Right hindlimb (tissue), 1 donor: Measurements from ENCODE around the gene PRKN.
"Not testable (repeated sequence)": the region's sequence is repeated elsewhere in the genome, so short reads cannot be mapped to it uniquely, and the experiment has no call there.

Experiments
- DNase-seq: peaks from one replicate; pipeline ENCODE4 v3.0.0-alpha.2; 2018

Gene PRKN

GRCh38 chr6:161359618-161359945 is 1368.0 kb downstream of the PRKN start:
- no peak for DNase-seq

DNA sequence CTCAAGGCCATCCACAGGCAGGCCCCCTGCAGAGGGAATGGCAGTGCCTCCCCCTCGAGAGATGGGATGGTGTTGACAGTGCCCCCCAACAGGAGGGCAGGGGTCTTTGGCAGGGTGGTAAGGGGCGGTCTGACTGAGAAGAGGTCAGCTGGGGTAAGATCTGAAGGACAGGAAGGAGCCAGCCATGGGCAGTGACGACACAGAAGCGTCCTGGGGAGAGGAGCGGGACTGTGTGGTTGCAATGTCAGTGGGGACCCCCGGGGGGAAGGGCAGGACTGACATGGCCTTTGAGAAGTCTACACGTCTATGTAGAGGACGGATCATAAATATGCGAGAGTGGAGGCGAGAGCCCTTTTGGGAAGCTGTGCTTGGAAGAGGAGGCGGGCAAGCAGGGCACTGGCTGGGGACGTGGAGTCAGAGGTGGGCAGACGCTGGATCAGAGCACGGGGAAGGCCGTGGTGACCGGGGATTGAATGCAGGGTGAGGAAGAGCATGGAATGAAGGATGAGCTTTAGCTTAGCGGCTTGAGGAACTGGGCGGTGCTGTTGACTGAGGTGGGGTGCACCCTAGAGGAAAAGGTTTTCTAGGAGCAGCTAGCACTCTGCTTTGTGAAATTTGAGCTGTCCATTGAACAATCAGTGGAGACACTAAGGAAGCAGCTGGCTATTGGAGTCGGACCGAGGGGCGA is 1371.3 kb downstream of the PRKN start:
- no peak for DNase-seq

DNA sequence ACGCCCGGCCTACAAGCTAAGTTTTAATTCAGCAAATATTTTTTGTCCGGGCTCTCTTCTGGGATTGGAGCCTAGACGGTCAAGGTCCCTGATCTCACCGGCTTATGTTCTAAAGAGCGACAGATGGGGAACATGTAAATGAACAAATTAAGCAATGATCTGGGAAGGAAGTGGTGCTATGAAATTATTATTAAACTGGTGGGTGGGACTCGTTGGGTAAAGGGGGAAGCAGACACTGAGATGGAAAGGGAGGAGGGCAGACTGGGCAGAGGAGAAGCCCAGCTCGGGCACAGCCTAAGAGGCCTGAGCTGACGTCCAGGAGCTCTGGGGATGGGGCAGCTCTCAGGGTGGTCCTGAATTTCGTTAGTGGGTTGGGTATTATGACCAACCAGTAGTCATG is 1371.9 kb downstream of the PRKN start:
- DNase-seq = no peak

GRCh38 chr6:161354956-161355355 is 1372.6 kb downstream of the PRKN start:
- DNase-seq = no peak

DNA sequence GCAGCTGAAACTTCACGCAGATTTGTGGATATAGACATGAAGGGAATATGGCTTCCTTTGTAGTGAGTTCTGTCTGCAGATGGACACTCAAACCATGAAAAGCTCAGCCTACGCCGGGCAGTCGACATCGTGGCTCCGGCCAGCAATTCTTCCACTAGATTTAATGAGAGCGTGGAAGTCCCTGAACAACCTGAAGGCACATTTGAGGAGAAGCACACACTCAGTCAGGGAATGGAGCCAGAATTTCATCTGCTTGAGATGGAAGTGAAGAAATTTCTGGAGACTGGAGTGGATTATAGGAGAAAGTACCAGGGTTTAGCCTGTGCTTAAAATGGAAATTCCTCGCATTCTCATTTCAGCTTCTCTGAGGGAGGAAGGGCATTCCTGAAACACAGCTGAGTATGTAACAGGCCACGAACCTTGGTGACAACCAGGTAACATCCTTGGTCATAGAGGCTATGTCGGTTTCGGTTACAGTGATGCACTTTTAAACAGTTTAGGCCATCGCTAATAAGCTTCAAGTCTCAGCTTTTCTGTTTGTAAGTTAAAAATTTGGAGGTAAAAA is 1373.2 kb downstream of the PRKN start:
- no peak for DNase-seq

DNA sequence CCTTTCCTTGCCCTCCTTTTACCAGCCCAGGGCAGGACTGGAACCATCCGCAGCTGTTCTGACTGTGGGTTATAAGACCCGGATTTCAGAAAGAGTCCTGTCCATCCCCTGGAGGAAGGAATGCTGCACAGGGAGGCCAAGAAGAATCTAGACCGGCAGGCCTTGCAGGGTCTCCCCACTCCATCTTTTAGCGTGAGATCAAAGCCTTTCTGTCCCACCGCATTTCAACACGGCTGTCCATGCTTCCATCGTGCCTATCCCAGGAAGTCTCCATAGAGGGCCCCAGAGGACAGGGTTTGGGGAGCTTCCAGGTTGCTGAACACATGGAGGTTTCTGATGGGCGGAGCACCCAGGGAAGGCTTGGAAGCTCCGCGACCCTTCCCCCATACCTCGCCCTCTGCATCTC is 1374.4 kb downstream of the PRKN start:
- DNase-seq = no peak

DNA sequence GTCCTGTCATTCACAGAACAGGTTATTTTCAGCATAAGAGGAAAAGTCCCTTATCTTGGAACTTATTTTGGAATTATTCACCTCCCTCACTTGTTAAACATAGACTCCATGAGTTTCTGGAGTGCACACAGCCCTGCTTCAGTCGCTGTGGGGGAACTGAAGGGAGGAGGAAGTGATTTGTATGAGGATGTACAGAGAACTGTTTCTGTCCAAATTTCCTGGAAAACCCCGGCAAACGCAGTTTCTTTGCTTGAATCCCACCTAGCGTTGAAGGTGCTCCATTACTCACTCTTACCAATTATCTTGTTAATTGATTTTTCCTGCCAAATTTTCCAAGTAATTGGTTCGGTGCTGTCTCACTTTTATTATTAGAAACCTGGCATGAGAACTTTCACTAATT is 1375.7 kb downstream of the PRKN start:
- DNase-seq = no peak

GRCh38 chr6:161349886-161350285 is 1377.7 kb downstream of the PRKN start:
- DNase-seq = no peak

GRCh38 chr6:161348628-161348994 is 1379.0 kb downstream of the PRKN start:
- no peak for DNase-seq

DNA sequence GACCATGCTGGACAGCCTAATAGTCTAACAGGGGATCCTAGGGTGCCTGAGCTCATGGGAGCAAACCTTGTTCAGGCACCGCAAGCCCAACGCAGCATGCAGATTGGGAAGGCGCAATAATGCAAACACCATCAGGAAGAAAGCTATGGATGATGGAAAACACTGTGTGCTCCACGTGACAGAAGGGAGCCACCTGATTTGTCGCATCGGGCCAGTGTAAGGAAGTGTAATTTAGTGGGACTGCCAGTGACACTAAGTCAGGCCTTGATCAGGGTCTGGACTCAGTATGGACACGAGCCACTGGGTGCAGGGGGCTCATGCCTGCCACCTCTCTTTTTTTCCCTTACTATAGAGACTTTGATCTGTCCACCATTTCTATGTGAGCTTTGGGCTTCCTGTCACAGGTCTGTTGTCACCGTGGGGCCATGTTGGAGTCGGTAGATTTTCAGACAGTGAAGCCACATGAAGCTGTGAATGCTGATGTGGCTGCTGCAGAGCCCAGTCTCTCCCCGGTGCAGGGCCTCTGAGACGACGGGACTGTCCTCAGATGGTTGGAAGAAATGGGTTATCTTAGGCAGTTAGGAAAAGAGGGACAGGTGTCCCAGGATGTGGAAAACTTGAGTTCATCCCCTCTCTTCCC is 1379.5 kb downstream of the PRKN start:
- no peak for DNase-seq

DNA sequence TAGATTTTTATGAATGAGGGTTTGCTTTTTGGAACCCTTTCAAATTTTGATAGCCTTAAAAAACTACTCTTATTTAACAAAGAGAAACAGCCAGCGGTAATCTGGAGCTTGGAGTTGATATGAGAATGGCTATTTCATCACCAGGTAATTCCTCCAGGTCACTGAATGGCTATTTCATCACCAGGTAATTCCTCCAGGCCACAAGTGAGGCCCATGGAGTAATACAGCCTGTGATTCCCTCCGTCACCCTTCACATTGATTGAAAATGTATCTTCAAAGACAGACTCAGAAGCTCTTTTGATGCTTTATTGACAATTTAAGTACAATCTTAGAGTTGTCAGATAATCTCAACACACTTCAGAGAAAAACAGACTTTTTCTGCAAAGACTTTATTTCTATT is 1380.4 kb downstream of the PRKN start:
- DNase-seq = no peak

DNA sequence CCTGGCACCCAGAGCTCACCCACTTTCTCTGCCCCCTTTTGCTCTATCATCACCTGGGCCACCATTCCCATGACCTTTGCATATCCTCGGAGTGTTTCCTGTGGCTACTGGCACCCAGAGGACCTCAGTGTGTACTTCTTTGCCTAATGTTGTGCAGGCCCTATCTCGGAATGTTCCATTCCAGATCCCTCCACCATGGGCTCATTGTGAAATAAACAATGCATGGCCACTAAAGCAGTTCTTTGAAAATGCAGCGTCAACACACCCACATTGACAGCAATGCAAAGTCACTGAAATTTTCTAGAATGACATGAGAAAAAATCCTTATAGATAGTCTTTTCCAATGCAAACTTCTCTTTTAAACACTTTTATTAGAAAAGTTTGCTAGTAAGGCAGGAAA is 1380.8 kb downstream of the PRKN start:
- DNase-seq = no peak

- no peak for DNase-seq
These were observed 1382.9 kb downstream of the PRKN start for GRCh38 chr6:161344626-161345025.

DNA sequence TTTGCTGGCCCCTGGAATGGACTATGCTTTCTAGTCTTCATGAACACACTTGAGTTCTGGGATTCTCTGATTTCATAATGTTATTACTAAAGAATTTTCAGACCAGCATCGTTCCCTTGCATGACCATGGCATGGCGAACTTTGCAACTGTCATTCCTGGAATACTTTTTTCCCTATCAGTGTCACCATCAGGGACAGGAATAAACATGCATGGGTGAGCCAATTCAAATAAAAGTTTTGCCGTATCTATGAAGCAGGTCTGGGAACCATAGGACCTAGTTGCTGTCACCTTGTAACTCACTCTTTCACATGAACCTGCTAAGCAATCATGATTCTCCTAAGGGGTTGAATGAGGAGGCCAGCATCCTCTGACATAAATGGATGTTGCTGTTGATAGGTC is 1385.5 kb downstream of the PRKN start:
- no peak for DNase-seq

DNA sequence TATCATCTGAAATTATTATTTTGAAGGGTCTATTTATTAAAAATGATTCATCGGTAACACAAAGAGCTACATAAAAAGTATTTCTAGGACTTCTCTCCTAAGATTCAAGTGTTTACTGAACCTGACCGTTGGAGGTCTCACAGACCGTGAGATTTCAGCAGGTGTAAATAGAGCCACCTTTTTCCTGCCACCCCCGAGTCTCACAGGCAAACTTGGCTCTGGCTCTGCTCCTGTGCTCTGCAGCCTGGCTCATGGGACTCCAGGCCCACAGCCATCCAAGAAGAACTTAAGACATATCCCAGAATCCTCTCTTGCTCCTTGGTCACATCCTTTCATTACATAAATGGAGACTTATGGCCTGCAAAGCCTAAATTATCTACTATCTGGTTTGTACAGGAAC is 1385.9 kb downstream of the PRKN start:
- DNase-seq = no peak

DNA sequence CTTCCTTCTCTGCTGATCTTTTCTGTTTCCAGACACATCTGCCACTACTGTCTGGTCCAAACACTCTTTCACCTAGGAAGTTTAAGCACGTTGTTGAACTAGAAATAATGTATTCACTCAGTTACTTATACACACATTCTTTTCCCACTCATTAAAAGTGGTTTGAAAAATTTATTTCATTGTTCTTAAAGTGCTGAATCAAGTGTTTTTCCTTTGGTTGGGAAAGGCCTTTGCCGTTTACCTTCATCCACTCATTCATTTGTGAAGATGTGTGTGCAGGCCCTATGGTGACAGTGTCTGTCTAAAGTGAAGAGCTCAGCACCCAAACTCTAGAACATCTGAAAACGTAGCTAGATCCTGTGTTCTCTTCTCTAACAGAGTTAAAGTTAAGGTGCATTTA is 1389.6 kb downstream of the PRKN start:
- no peak for DNase-seq

DNA sequence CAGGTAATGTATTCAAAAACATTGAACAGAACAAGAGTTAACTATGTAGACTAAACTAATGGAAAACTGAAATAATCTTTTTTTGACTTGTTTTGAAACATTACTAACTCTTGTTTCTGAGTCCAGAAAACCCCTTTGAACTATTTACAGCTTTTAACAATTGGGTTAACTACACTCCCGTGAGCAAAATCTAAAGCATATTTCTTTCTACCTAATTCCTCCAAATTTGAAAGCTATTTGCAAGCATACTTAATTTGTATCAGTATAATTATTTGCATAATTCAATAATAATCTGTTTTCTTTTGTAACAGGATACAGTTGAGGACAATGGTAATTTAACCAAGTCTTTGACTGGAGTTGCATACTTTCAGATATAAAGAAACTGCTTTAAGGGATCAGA is 1391.1 kb downstream of the PRKN start:
- DNase-seq = no peak

DNA sequence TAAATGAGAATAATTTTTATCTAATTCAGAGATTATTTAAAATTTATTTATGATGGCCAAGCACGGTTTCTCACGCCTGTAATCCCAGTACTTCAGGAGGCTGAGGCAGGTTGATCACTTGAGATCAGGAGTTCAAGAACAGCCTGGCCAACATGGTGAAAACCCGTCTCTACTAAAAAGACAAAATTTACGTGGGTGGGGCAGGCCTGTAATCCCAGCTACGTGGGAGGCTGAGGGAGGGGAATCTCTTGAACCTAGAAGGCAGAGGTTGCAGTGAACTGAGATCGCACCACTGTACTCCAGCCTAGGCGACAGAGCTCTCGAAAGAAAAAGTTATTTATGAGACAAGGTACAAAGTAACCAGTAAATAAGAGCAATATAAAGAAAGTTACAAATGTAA is 1394.2 kb downstream of the PRKN start:
- no peak for DNase-seq

GRCh38 chr6:161331402-161332081 is 1396.0 kb downstream of the PRKN start:
- DNase-seq = not testable (repeated sequence)

DNA sequence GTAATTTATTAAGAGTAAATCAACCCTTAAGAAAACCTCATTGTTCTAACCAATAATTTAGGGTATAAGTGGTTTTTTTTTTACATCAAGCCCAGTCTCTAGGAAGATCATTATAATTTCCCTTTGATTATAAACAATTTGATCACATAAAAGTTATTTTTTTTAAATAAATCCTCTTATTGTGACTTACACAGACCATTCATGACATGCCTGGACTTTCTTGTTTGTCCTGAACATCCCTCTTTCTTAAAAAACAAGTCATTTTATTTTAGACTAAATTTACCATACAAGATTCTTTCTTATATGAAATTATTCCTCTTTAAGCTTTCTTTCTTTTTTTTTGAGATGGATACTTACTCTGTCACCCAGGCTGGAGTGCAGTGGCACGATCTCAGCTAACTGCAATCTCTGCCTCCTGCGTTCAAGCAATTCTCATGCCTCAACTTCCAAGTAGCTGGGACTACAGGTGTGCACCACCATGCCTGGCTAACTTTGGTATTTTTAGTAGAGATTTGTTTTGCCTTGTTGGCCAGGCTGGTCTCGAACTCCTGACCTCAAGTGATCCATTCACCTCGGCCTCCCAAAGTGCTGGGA is 1400.1 kb downstream of the PRKN start:
- DNase-seq = no peak

GRCh38 chr6:161319231-161319630 is 1408.3 kb downstream of the PRKN start:
- DNase-seq = no peak

DNA sequence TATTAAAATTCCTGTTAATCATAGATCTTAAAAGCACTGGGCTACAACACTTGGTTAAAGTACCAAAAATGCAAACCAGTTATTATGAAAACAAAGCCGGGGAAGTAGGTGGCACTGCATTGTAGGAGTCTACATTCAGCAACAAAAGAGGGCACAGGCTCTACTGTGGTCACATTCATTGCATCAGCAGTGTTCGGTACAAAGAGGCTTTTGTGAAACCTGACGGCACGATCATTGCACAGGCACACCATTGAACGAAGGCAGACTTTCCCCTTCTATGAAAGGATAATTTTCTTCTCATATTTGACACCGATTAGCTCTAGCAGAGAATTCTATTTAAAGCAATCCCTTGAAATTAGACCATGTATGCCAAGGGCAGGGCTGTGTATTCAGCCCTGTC is 1409.1 kb downstream of the PRKN start:
- DNase-seq = no peak

- DNase-seq = no peak
These were observed 1411.0 kb downstream of the PRKN start for GRCh38 chr6:161316531-161316930.
